ENCODE measurements around the gene THAP4. TPM values are rescaled to one million over a fixed set of nuclear protein-coding genes. Genes with fewer than 3 reads are reported as not detected.

The THAP4 gene
- total and polyA plus RNA-seq, 2 of the 13 experiments (the other 11 are each of a cell fraction or from before 2014, with no cell fraction given) = 59.7 to 75.7 TPM

GRCh38 chr2:241534701-241535375 is 102.1 kb downstream of the THAP4 start (continued):
- TF ChIP-seq, protein P1, sequence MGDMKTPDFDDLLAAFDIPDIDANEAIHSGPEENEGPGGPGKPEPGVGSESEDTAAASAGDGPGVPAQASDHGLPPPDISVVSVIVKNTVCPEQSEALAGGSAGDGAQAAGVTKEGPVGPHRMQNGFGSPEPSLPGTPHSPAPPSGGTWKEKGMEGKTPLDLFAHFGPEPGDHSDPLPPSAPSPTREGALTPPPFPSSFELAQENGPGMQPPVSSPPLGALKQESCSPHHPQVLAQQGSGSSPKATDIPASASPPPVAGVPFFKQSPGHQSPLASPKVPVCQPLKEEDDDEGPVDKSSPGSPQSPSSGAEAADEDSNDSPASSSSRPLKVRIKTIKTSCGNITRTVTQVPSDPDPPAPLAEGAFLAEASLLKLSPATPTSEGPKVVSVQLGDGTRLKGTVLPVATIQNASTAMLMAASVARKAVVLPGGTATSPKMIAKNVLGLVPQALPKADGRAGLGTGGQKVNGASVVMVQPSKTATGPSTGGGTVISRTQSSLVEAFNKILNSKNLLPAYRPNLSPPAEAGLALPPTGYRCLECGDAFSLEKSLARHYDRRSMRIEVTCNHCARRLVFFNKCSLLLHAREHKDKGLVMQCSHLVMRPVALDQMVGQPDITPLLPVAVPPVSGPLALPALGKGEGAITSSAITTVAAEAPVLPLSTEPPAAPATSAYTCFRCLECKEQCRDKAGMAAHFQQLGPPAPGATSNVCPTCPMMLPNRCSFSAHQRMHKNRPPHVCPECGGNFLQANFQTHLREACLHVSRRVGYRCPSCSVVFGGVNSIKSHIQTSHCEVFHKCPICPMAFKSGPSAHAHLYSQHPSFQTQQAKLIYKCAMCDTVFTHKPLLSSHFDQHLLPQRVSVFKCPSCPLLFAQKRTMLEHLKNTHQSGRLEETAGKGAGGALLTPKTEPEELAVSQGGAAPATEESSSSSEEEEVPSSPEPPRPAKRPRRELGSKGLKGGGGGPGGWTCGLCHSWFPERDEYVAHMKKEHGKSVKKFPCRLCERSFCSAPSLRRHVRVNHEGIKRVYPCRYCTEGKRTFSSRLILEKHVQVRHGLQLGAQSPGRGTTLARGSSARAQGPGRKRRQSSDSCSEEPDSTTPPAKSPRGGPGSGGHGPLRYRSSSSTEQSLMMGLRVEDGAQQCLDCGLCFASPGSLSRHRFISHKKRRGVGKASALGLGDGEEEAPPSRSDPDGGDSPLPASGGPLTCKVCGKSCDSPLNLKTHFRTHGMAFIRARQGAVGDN (CRISPR knock-in tag; IDR thresholded peaks at IDR 0.05) = peak; percentile 71
- TF ChIP-seq HIC2 (CRISPR knock-in tag; IDR thresholded peaks at IDR 0.05; ENCODE audit: low read depth) (peak; percentile 62), ZNF605 (CRISPR knock-in tag; IDR thresholded peaks at IDR 0.05) (peak; percentile 41; the same call in 1 of the 2 replicates), NCOA2 (CRISPR knock-in tag; IDR thresholded peaks at IDR 0.05) (0 out of 2 replicates have a peak, but pooled peaks have one; percentile 20), MAFG (CRISPR knock-in tag; IDR thresholded peaks at IDR 0.05) (no peak), RXRA (CRISPR knock-in tag; IDR thresholded peaks at IDR 0.05) (peak; percentile 97), ZNF337 (CRISPR knock-in tag; IDR thresholded peaks at IDR 0.05; ENCODE audit: borderline replicate concordance, low read depth) (no peak), KDM2A (CRISPR knock-in tag; IDR thresholded peaks at IDR 0.05; ENCODE audit: borderline replicate concordance, low read depth) (peak; percentile 36; the same call in 1 of the 2 replicates), HMG20A (CRISPR knock-in tag; IDR thresholded peaks at IDR 0.05; ENCODE audit: borderline replicate concordance) (no peak; the same call in 1 of the 2 replicates), EP300 (IDR thresholded peaks at IDR 0.05; ENCODE audit: low read depth in 2 of 2, low read length in 2 of 2) (peak in 1 of 2 experiments; percentile 49; a peak in 1 of 4 replicates), EP300 (CRISPR knock-in tag; IDR thresholded peaks at IDR 0.05; ENCODE audit: borderline replicate concordance) (no peak), ZNF609 (CRISPR knock-in tag; IDR thresholded peaks at IDR 0.05; ENCODE audit: borderline replicate concordance) (0 out of 2 replicates have a peak, but pooled peaks have one; percentile 12), MED1 (CRISPR knock-in tag; IDR thresholded peaks at IDR 0.05) (peak; percentile 66; the same call in 1 of the 2 replicates), HNRNPLL (IDR thresholded peaks at IDR 0.05; ENCODE audit: low read depth, low read length, poor library complexity, severe bottlenecking) (peak; percentile 20), HBP1 (CRISPR knock-in tag; IDR thresholded peaks at IDR 0.05; ENCODE audit: low read depth) (no peak), ZNF550 (CRISPR knock-in tag; IDR thresholded peaks at IDR 0.05; ENCODE audit: borderline replicate concordance) (0 out of 2 replicates have a peak, but pooled peaks have one; percentile 54)
